Esophagus muscularis mucosa (tissue), 4 donors: Measurements from ENCODE around the gene CLEC9A.

Experiments
- CTCF ChIP-seq, 3 experiments: fragments of 200-600 bp in 2 of 3; fragments of 450-650 bp in 1 of 3; sonication (generic) in 2 of 3; IDR thresholded peaks; one replicate each; pipeline ENCODE4 v1.5.1; 2017 to 2019; ENCODE audit warnings: antibody characterized with exemption in 3 of 3, mild to moderate bottlenecking in 2 of 3, moderate library complexity in 1 of 3
- EP300 ChIP-seq: sonication (generic); formaldehyde crosslinking; IDR thresholded peaks from one replicate; pipeline ENCODE4 v1.6.1; 2017; ENCODE audit warnings: antibody characterized with exemption
- POLR2A ChIP-seq: fragments of 450-650 bp; IDR thresholded peaks from one replicate; pipeline ENCODE4 v1.6.1; 2017; ENCODE audit warnings: antibody characterized with exemption, moderate library complexity, mild to moderate bottlenecking, low read depth
- POLR2AphosphoS5 ChIP-seq, 2 donors: sonication (generic); formaldehyde crosslinking; IDR thresholded peaks; one replicate each; pipeline ENCODE4 v1.6.1; 2017; ENCODE audit warnings: antibody characterized with exemption in 2 of 2

- no peak for TF ChIP-seq POLR2A
- TF ChIP-seq EP300: no peak
- no peak for TF ChIP-seq CTCF (IDR thresholded peaks at IDR 0.05)
- TF ChIP-seq POLR2AphosphoS5 (IDR thresholded peaks at IDR 0.05): no peak
These were observed 15.0 kb upstream of the CLEC9A start for GRCh38 chr12:10015450-10015849.
